Muscle layer of colon (tissue), 2 donors: ENCODE measurements around the gene RERG.
A peak's percentile ranks its signal among the peaks of the same experiment; 100 is the strongest.
"Not testable (repeated sequence)": the region's sequence is repeated elsewhere in the genome, so short reads cannot be mapped to it uniquely, and the experiment has no call there.

ENCODE experiments used
- H3K27ac ChIP-seq: one replicate; pipeline ENCODE4 v1.7.0; 2013; ENCODE audit warnings: low read depth, mild to moderate bottlenecking, low read length, moderate library complexity
- H3K27me3 ChIP-seq, 2 donors: one replicate each; pipeline ENCODE4 v1.7.0; 2013; ENCODE audit warnings: low read length in 2 of 2, mild to moderate bottlenecking in 2 of 2; ENCODE audit not compliant: insufficient read depth in 2 of 2, control insufficient read depth in 1 of 2
- H3K36me3 ChIP-seq: one replicate; pipeline ENCODE4 v1.7.0; 2013; ENCODE audit warnings: mild to moderate bottlenecking, low read length; ENCODE audit not compliant: insufficient read depth
- H3K4me1 ChIP-seq: one replicate; pipeline ENCODE4 v1.7.0; 2013; ENCODE audit warnings: mild to moderate bottlenecking, low read length; ENCODE audit not compliant: insufficient read depth
- H3K4me3 ChIP-seq, 2 donors: one replicate each; pipeline ENCODE4 v1.7.0; 2013; ENCODE audit warnings: low read length in 2 of 2, low read depth in 1 of 2, mild to moderate bottlenecking in 1 of 2, moderate library complexity in 1 of 2
- H3K9ac ChIP-seq: one replicate; pipeline ENCODE4 v1.7.0; 2013; ENCODE audit warnings: low read length
- H3K9me3 ChIP-seq: one replicate; pipeline ENCODE4 v1.7.0; 2013; ENCODE audit warnings: mild to moderate bottlenecking, low read length
- donor health status: abdominal sarcoma.
- donor health status: Adenocarcinoma of cecum.

The RERG gene

DNA sequence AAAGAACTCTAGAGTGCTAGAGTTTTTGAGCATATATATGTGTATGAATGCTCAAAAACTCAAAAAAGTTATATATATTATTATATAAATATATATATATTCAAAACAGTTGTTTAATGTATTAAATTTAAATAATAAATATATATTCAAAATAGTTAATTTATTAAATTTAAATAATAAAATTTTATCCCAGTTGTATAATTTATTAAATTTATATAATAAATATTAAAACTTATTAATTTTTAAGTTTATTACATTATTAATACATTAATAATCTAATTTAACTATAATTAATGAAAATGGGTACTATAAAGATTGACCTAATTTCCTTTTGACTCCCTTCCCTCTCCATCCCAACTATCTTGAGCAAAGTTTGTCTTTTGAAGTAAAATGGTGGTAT is 97.8 kb downstream of the RERG start:
- Histone ChIP-seq H3K4me1 (peaks cover 13% of the 10 kb centered on the region), H3K4me3 (no peak overlapping the region), H3K27me3 (no peaks in the 10 kb centered on the region), H3K9ac (no peak overlapping the region), H3K27ac (no peak overlapping the region), H3K9me3 (no peaks in the 10 kb centered on the region), H3K36me3 (no peaks in the 10 kb centered on the region)

DNA sequence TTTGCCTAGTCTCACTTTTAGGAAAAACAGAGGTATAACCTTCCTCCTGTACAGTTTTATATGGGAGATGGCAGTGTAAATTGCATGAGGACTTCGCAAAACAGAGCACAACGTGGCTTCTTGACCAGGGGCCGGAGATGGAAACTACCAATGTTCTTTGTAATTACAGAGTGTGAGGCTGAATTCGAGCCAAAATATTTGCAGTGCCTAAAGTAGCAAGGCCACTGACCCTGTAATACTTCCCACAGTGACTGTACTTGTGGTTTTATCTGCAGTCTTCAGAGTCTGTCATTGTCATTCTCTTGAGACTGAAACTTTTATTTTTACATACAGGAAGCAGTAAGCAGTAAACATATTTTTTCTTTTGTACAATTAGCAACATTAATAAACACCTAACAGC is 98.9 kb downstream of the RERG start:
- Histone ChIP-seq H3K4me3 (no peak overlapping the region), H3K27ac (peak overlapping the region; percentile 54), H3K4me1 (peaks cover 16% of the 10 kb centered on the region)

DNA sequence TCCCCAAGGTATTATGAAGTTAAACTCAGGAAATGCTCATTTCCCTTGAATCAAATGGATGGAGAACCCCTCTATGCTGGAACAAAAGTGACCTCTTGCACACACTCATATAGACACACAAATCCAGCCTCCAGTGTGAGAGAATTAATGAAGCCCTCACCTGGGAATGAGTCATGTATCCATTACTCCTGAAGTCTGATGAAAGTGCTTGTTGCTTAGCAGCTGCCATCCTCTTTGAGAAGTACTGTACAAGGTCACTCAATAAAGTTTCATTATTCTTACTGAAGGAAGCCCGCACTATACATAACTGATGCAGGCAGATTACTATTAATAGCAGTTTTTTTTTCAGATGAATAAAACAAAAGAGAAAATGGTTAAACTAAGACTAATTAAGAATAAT is 102.3 kb downstream of the RERG start:
- Histone ChIP-seq H3K36me3 (no peaks in the 10 kb centered on the region), H3K27me3 (no peaks in the 10 kb centered on the region), H3K4me1 (peaks cover 27% of the 10 kb centered on the region), H3K4me3 (no peak overlapping the region), H3K27ac (no peak overlapping the region), H3K9ac (no peak overlapping the region), H3K9me3 (no peaks in the 10 kb centered on the region)

More for the DNA sequence above, 98.9 kb downstream of the RERG start:
- Histone ChIP-seq H3K9me3 (no peaks in the 10 kb centered on the region), H3K27me3 (no peaks in the 10 kb centered on the region), H3K9ac (no peak overlapping the region), H3K36me3 (no peaks in the 10 kb centered on the region)

DNA sequence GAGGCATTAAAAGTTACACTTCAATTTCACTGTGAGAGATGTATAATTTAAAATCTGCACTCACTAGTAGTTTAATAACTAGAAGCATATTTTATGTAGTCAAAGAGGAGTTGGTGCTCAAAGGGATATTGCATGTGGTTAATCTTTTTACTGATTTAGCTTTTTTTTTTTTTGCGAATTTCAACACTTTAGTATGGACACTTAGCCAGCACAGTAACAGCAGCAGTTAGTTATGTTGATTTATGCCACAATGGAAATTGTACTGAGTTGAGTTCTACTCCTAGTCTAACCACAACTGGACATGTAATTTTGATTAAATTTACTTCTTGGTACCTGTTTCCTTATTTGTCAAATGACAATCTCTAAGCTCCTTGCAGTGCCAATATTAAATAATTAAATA is 104.2 kb downstream of the RERG start:
- no peaks in the 10 kb centered on the region for H3K36me3 ChIP-seq
- peaks cover 20% of the 10 kb centered on the region for H3K4me1 ChIP-seq
- H3K9me3 ChIP-seq, result no peaks in the 10 kb centered on the region
- H3K9ac ChIP-seq, result no peak overlapping the region
- no peak overlapping the region for H3K4me3 ChIP-seq
- no peak overlapping the region for H3K27ac ChIP-seq
- H3K27me3 ChIP-seq, result no peaks in the 10 kb centered on the region

DNA sequence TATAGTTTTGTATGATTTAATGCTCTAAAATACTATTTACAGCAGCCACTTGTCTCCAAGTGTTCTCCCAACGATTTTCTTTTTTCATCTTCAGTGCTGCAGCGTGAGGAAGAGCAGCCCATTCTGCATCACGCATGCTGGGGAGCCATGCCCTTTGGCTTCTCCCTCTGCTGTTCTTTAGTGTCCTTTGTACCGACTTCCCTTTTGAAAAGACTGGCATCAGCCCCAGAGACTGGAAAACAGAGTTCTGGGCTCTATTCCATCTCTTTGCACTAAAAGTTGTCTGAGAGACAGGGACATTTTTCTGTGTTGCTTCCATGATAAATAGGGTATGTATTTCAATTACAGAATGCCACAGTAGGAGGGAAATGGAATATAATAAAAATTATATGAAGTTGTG is 105.1 kb downstream of the RERG start:
- Histone ChIP-seq H3K4me3 (no peak overlapping the region), H3K9me3 (no peaks in the 10 kb centered on the region), H3K9ac (no peak overlapping the region), H3K27me3 (no peaks in the 10 kb centered on the region), H3K27ac (no peak overlapping the region), H3K4me1 (peaks cover 14% of the 10 kb centered on the region), H3K36me3 (no peaks in the 10 kb centered on the region)

DNA sequence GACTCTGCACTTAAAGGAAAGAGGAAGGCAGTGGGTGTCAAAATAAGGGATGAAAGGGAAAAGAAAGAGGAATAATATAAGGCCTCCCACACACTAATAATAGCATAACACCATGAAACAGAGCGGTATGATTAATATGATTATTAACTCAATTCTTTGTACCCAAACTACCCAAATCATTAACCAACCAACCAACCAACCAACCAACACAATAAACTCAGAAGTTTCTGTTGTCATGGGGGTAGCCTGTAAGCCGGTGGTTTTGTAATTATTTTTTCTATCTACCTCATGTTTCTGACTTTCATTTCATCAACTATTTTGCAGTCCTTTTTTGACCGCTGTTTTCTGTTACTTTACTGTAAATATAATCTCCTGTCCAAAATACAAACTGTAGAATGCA is 105.8 kb downstream of the RERG start:
- H3K36me3 ChIP-seq, result no peaks in the 10 kb centered on the region
- H3K9ac ChIP-seq, result no peak overlapping the region
- no peaks in the 10 kb centered on the region for H3K27me3 ChIP-seq
- peaks cover 14% of the 10 kb centered on the region for H3K4me1 ChIP-seq
- no peak overlapping the region for H3K4me3 ChIP-seq
- no peak overlapping the region for H3K27ac ChIP-seq
- no peaks in the 10 kb centered on the region for H3K9me3 ChIP-seq

DNA sequence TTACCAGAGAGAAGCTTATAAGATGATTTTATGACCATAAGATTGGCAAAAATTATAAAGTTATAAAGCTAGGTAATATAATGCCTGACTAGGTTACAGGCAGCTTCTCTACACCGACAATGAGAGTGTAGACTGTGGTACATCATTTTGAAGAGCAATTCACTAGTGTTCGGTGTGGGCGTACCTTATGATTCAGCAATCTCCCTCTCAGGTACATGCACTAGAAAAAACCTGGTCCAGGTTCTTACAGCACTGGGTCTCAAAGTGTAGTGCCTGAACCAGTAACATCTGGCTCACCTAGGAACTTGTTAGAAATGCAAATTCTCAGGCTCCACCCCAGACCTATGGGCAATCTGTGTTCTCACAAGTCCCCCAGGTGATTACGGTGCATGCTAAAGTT is 106.7 kb downstream of the RERG start:
- peaks cover 14% of the 10 kb centered on the region for H3K4me1 ChIP-seq
- no peak overlapping the region for H3K27ac ChIP-seq
- no peak overlapping the region for H3K9ac ChIP-seq
- H3K4me3 ChIP-seq, result no peak overlapping the region
- no peaks in the 10 kb centered on the region for H3K9me3 ChIP-seq
- H3K36me3 ChIP-seq, result no peaks in the 10 kb centered on the region
- H3K27me3 ChIP-seq, result no peaks in the 10 kb centered on the region

DNA sequence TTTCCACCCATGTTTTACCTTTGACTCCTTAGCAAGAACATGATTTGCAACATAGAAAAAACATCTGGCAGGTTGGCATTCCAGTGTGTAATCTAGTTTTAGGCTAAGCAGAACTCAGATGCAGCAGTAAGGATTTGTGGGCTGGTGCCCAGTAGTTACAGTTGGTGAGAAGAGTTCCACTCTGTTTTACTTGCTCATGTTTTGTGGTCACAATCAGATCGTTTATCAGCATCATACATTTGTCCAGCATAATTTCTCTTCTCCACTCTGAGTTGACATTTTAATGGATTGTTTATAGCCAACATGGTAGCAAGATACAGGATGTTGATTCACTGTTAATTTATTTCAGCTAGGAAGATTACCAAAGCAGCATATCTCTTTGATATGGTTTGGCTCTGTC is 128.4 kb downstream of the RERG start:
- H3K27ac ChIP-seq, result no peak overlapping the region
- H3K9me3 ChIP-seq, result no peaks in the 10 kb centered on the region
- no peak overlapping the region for H3K9ac ChIP-seq
- peaks cover 9% of the 10 kb centered on the region for H3K4me1 ChIP-seq
- H3K4me3 ChIP-seq, result no peak overlapping the region
- H3K27me3 ChIP-seq, result no peaks in the 10 kb centered on the region
- H3K36me3 ChIP-seq, result no peaks in the 10 kb centered on the region

DNA sequence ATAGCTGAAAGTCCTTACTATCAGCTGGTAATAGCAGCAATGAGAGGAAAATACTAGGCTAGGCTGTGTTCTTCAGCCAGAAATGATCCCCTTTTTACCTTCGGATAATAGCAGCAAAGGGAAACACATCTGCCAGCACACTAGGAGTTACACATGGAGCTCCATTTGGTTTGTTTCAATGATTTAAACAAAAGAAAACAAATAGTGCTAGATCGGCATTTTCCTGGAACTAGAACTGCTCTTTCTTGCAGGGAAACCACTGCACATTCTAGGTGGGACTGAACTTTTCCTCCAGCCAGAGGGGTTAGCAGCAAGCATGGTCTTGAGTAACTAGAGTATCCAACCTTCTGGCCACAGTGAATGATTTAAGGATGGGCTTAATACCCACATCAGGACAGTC is 130.8 kb downstream of the RERG start:
- no peaks in the 10 kb centered on the region for H3K9me3 ChIP-seq
- H3K4me3 ChIP-seq, result no peak overlapping the region
- H3K9ac ChIP-seq, result no peak overlapping the region
- H3K27me3 ChIP-seq, result no peaks in the 10 kb centered on the region
- peaks cover 9% of the 10 kb centered on the region for H3K4me1 ChIP-seq
- no peak overlapping the region for H3K27ac ChIP-seq
- H3K36me3 ChIP-seq, result no peaks in the 10 kb centered on the region

DNA sequence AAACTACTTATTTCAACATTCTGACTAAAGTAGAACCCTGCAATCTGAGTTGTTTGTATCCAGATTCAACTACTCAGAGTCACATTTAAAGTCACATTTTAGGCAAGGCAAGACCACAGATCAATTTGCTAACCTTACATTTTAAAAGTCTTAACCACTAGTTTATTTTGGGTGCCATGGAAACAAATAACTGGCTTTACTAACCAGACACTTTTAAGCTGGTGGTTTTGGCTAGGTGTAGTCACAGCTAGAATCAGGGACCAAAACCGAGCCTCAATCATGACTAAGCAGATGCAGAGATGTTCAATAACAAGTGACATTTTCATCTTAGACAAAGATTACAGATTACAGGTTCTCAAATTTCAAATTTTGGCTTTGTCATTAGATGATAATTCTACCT is 133.1 kb downstream of the RERG start:
- Histone ChIP-seq H3K27ac (no peak overlapping the region), H3K9me3 (no peaks in the 10 kb centered on the region), H3K4me3 (no peak overlapping the region), H3K4me1 (peaks cover 8% of the 10 kb centered on the region), H3K27me3 (no peaks in the 10 kb centered on the region), H3K9ac (no peak overlapping the region), H3K36me3 (no peaks in the 10 kb centered on the region)

DNA sequence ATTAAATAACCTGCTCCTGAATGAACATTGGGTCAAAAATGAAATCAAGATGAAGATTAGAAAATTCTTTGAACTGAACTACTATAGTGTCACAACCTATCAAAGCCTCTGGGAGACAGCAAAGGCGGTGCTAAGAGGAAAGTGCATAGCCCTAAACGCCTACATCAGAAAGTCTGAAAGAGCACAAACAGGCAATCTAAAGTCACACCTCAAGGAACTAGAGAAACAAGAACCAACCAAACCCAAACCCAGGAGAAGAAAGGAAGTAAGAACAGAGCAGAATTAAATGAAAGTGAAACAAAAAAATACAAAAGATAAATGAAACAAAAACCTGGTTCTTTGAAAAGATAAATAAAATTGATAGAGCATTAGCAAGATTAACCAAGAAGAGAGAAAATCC is 143.5 kb downstream of the RERG start:
- not testable (repeated sequence) for H3K27me3 ChIP-seq

DNA sequence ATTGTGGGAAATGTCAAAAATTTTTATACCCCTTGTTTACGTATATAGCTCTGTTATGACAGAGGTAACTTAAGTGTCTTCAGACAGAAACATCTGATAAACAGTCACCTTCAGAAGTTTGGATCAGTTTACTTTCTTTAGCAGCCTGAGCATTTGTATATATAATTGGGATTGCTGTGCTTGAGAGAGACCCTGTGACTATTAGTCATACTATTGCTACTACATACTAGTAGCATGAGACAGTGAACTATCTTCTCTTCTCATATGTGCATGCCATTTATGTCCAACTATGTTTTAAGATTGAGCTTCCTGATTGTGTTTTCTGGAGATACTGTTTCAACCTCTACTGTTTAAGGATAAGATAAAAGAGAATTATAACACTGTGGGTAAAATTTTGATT is 146.9 kb downstream of the RERG start:
- Histone ChIP-seq H3K27ac (no peak overlapping the region), H3K4me3 (no peak overlapping the region), H3K4me1 (no peaks in the 10 kb centered on the region), H3K9me3 (no peaks in the 10 kb centered on the region), H3K9ac (no peak overlapping the region), H3K36me3 (no peaks in the 10 kb centered on the region), H3K27me3 (no peaks in the 10 kb centered on the region)

More for the DNA sequence above, 143.5 kb downstream of the RERG start:
- H3K27ac ChIP-seq, H3K9me3 ChIP-seq, H3K4me1 ChIP-seq, H3K4me3 ChIP-seq, H3K9ac ChIP-seq, H3K36me3 ChIP-seq: not testable (repeated sequence)
